MM.1S (cell line): ENCODE measurements around the gene SLC35F1.

Experiments
- DNase-seq: peaks from one replicate; pipeline ENCODE4 v3.0.0-alpha.2; 2015
- H2AFZ ChIP-seq: fragments of 300-600 bp; sonication (generic); 2 replicates; pipeline ENCODE4 v1.6.0; 2016; ENCODE audit warnings: antibody characterized with exemption, low read length
- H3F3A ChIP-seq: fragments of 300-600 bp; sonication (generic); 2 replicates; pipeline ENCODE4 v1.6.1; 2016; ENCODE audit warnings: mild to moderate bottlenecking, antibody characterized with exemption, low read length, moderate library complexity, mixed read lengths; ENCODE audit not compliant: insufficient read depth
- H3K27ac ChIP-seq: fragments of 300-600 bp; sonication (generic); 2 replicates; pipeline ENCODE4 v1.5.1; 2016; ENCODE audit warnings: mild to moderate bottlenecking, low read length
- H3K27me3 ChIP-seq: fragments of 300-600 bp; sonication (generic); replicated peaks from 2 replicates; pipeline ENCODE4 v1.6.0; 2016; ENCODE audit warnings: low read length; ENCODE audit not compliant: insufficient read depth
- H3K36me3 ChIP-seq: fragments of 300-600 bp; sonication (generic); replicated peaks from 2 replicates; pipeline ENCODE4 v1.6.1; 2016; ENCODE audit warnings: mild to moderate bottlenecking, low read length, mixed read lengths; ENCODE audit not compliant: insufficient read depth
- H3K4me1 ChIP-seq: fragments of 300-600 bp; sonication (generic); 2 replicates; pipeline ENCODE4 v1.6.1; 2016; ENCODE audit warnings: low read length, mixed read lengths
- H3K4me2 ChIP-seq: fragments of 300-600 bp; sonication (generic); 2 replicates; pipeline ENCODE4 v1.6.0; 2016; ENCODE audit warnings: low read depth, low read length
- H3K4me3 ChIP-seq: fragments of 300-600 bp; sonication (generic); 2 replicates; pipeline ENCODE4 v1.5.1; 2016; ENCODE audit warnings: low read length, mixed read lengths
- H3K79me2 ChIP-seq: fragments of 300-600 bp; sonication (generic); 2 replicates; pipeline ENCODE4 v1.6.1; 2016; ENCODE audit warnings: mixed run types, low read length, mixed read lengths
- H3K9ac ChIP-seq: fragments of 300-600 bp; sonication (generic); 2 replicates; pipeline ENCODE4 v1.6.1; 2016; ENCODE audit warnings: low read length, mixed read lengths
- H3K9me2 ChIP-seq: fragments of 300-600 bp; sonication (generic); replicated peaks from 2 replicates; pipeline ENCODE4 v1.6.1; 2016; ENCODE audit warnings: mild to moderate bottlenecking, low read length, mixed read lengths; ENCODE audit not compliant: insufficient read depth
- H3K9me3 ChIP-seq: fragments of 300-600 bp; sonication (generic); replicated peaks from 2 replicates; pipeline ENCODE4 v1.6.1; 2016; ENCODE audit warnings: mild to moderate bottlenecking, low read length, mixed read lengths; ENCODE audit not compliant: insufficient read depth
- H4K20me1 ChIP-seq: fragments of 300-600 bp; sonication (generic); 2 replicates; pipeline ENCODE4 v1.6.1; 2016; ENCODE audit warnings: mild to moderate bottlenecking, low read length, moderate library complexity, mixed read lengths; ENCODE audit not compliant: insufficient read depth
- EZH2 ChIP-seq: fragments of 300-600 bp; sonication (generic); optimal IDR thresholded peaks from 2 replicates; pipeline ENCODE3; 2017; ENCODE audit warnings: low read depth, mild to moderate bottlenecking, antibody characterized with exemption, low read length, mixed read lengths
- EZH2phosphoT487 ChIP-seq: fragments of 300-600 bp; sonication (generic); IDR thresholded peaks from 2 replicates; pipeline ENCODE4 v1.6.1; 2018; ENCODE audit warnings: antibody characterized with exemption, low read length
- TF ChIP-seq, protein P1 (sequence below): fragments of 300-600 bp; sonication (generic); IDR thresholded peaks from 2 replicates; pipeline ENCODE4 v1.5.1; 2016; ENCODE audit warnings: antibody characterized with exemption, low read length, mixed read lengths

The SLC35F1 gene

DNA sequence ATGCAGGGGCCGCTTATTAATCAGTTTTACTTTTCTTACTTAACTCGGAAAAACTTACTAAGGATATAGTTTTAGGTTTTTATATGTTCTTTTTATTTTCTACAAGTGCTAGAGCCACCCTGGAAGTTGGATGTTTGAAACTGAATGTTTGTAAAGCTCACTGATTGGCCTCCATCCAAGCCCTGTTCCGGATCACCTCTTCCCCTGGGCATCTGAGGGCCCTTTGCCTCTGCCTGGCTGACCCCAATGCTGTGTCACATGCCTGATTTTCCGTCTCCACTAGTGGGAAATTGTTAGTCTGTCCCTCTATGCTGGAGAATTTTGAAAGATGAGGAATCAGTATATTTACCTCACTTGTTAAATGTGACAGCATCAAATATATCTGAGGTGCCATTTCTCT lies 79.3 kb downstream of the SLC35F1 start:
- Histone ChIP-seq H3K27me3 (no peaks in the 10 kb centered on the region), H3F3A (no peaks in the 10 kb centered on the region), H3K9ac (no peak overlapping the region), H3K27ac (no peak overlapping the region), H3K79me2 (no peaks in the 10 kb centered on the region), H3K36me3 (no peaks in the 10 kb centered on the region), H3K9me3 (no peaks in the 10 kb centered on the region), H4K20me1 (no peaks in the 10 kb centered on the region), H3K4me2 (no peak overlapping the region), H3K9me2 (no peaks in the 10 kb centered on the region), H2AFZ (no peak overlapping the region), H3K4me3 (no peak overlapping the region), H3K4me1 (no peaks in the 10 kb centered on the region)
- no peak for TF ChIP-seq EZH2phosphoT487
- TF ChIP-seq, protein P1, sequence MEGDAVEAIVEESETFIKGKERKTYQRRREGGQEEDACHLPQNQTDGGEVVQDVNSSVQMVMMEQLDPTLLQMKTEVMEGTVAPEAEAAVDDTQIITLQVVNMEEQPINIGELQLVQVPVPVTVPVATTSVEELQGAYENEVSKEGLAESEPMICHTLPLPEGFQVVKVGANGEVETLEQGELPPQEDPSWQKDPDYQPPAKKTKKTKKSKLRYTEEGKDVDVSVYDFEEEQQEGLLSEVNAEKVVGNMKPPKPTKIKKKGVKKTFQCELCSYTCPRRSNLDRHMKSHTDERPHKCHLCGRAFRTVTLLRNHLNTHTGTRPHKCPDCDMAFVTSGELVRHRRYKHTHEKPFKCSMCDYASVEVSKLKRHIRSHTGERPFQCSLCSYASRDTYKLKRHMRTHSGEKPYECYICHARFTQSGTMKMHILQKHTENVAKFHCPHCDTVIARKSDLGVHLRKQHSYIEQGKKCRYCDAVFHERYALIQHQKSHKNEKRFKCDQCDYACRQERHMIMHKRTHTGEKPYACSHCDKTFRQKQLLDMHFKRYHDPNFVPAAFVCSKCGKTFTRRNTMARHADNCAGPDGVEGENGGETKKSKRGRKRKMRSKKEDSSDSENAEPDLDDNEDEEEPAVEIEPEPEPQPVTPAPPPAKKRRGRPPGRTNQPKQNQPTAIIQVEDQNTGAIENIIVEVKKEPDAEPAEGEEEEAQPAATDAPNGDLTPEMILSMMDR: no peak
- TF ChIP-seq EZH2: no peak
- DNase-seq: no peak

DNA sequence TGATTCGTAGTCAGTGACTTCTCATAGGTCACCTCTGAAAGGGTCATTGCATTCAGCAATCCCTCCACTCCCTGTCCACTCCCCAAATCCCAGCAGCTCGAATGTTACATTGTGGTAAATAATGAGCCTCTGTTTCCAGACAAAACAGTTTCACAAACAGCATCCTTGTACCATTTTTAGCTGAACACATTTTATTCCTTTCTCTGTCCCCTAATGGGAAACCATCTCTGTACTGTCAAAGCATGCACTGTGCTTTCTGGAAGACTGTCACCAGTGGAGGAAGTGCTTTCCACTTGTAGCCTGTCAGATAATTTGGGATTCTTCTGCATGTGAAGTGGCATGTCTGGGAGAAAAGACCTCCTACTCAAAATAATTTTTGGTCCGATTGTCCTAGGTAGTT lies 82.0 kb downstream of the SLC35F1 start:
- no peaks in the 10 kb centered on the region for H3F3A ChIP-seq
- TF ChIP-seq EZH2phosphoT487 (no peak), EZH2 (no peak)
- TF ChIP-seq, protein P1: no peak
- H3K79me2 ChIP-seq: no peaks in the 10 kb centered on the region
- no peaks in the 10 kb centered on the region for H3K4me1 ChIP-seq
- H3K36me3 ChIP-seq: no peaks in the 10 kb centered on the region
- no peaks in the 10 kb centered on the region for H3K27me3 ChIP-seq
- H3K4me2 ChIP-seq: no peak overlapping the region
- no peak overlapping the region for H3K4me3 ChIP-seq
- H2AFZ ChIP-seq: no peak overlapping the region
- no peak for DNase-seq
- no peaks in the 10 kb centered on the region for H4K20me1 ChIP-seq
- H3K27ac ChIP-seq: no peak overlapping the region
- H3K9ac ChIP-seq: no peak overlapping the region
- H3K9me2 ChIP-seq: no peaks in the 10 kb centered on the region
- no peaks in the 10 kb centered on the region for H3K9me3 ChIP-seq

DNA sequence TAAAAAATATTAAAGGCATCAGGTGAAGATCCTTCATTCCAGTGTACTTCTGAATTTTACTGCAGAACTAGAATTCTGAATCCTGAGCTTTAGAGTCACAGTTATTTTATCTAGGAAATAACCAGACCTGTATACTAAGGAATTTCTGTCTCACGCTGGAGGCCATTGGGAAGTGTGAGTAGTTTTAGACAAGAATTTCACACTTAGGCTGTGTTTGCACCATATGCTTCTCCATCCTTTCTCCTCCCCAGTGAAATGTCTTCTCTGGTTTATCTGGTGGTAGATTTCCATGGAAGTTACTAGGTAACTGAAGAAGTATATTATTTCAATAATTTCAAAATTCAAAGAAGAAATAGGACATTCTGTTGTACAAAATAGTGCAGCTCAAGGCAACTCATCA lies 83.1 kb downstream of the SLC35F1 start:
- no peaks in the 10 kb centered on the region for H3F3A ChIP-seq
- no peak overlapping the region for H3K4me2 ChIP-seq
- no peaks in the 10 kb centered on the region for H3K9me2 ChIP-seq
- no peak for DNase-seq
- H3K27ac ChIP-seq: no peak overlapping the region
- no peaks in the 10 kb centered on the region for H3K36me3 ChIP-seq
- TF ChIP-seq EZH2phosphoT487 (no peak), EZH2 (no peak)
- TF ChIP-seq, protein P1: no peak
- H3K4me1 ChIP-seq: no peaks in the 10 kb centered on the region
- H4K20me1 ChIP-seq: no peaks in the 10 kb centered on the region
- no peak overlapping the region for H2AFZ ChIP-seq
- H3K79me2 ChIP-seq: no peaks in the 10 kb centered on the region
- H3K27me3 ChIP-seq: no peaks in the 10 kb centered on the region
- no peaks in the 10 kb centered on the region for H3K9me3 ChIP-seq
- no peak overlapping the region for H3K9ac ChIP-seq
- no peak overlapping the region for H3K4me3 ChIP-seq

DNA sequence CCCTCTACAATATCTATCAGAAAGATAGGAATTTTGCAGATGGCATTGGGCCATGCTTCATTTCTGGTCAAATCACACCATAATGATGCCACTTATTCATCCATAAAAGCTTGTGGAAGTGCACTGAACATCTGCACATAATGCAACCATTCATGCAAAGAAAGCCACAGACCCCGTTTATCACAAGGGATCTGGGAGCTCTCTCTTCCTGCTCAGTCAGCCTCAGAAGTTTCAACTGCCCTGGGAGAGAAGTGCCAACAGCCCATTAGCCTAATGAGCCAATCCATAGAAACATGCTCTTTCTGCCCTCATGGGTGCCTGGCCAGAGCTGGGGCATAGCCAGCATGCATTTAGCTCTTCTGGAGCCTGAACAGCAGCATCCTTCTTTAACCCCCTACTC lies 85.8 kb downstream of the SLC35F1 start:
- H3K4me2 ChIP-seq: no peak overlapping the region

More for the DNA sequence above, 85.8 kb downstream of the SLC35F1 start:
- no peaks in the 10 kb centered on the region for H3K36me3 ChIP-seq
- no peak overlapping the region for H3K27ac ChIP-seq
- H3K9me2 ChIP-seq: no peaks in the 10 kb centered on the region
- H2AFZ ChIP-seq: no peak overlapping the region
- no peaks in the 10 kb centered on the region for H4K20me1 ChIP-seq
- H3K4me1 ChIP-seq: no peaks in the 10 kb centered on the region
- H3K9ac ChIP-seq: no peak overlapping the region
- H3K9me3 ChIP-seq: no peaks in the 10 kb centered on the region
- no peak overlapping the region for H3K4me3 ChIP-seq
- DNase-seq: no peak
- TF ChIP-seq, protein P1: no peak
- TF ChIP-seq EZH2: no peak
- TF ChIP-seq EZH2phosphoT487: no peak
- H3K79me2 ChIP-seq: no peaks in the 10 kb centered on the region
- H3F3A ChIP-seq: no peaks in the 10 kb centered on the region
- no peaks in the 10 kb centered on the region for H3K27me3 ChIP-seq
